Measurements from ENCODE around the gene CDK17. TPM values are rescaled to one million over a fixed set of nuclear protein-coding genes. Genes with fewer than 3 reads are reported as not detected.
"Not testable (repeated sequence)": the region's sequence is repeated elsewhere in the genome, so short reads cannot be mapped to it uniquely, and the experiment has no call there.

Gene CDK17
- total and polyA plus RNA-seq, 2 donors, result 32.9 to 49.2 TPM

GRCh38 chr12:96343347-96343954 lies 56.8 kb downstream of the CDK17 start:
- Histone ChIP-seq H3K4me1 (ENCODE audit: control insufficient read depth in 2 of 2, insufficient read depth in 2 of 2, low read length in 2 of 2) (peaks cover 5 to 15% of the 10 kb centered on the region in 2 donors), H3K4me3 (ENCODE audit: low read length in 2 of 2) (no peak overlapping the region), H3K27me3 (ENCODE audit: control insufficient read depth in 2 of 2, insufficient read depth in 1 of 2, low read length in 1 of 2) (no peaks in the 10 kb centered on the region), H3K27ac (ENCODE audit: low read depth in 1 of 2, low read length in 1 of 2) (no peak overlapping the region), H3K9me3 (ENCODE audit: control insufficient read depth in 2 of 2, insufficient read depth in 1 of 2, low read length in 1 of 2) (peaks cover 3 to 20% of the 10 kb centered on the region in 2 donors), H3K36me3 (ENCODE audit: control insufficient read depth in 2 of 2, insufficient read depth in 2 of 2, low read length in 1 of 2) (peaks cover 0 to 4% of the 10 kb centered on the region in 2 donors)
- WGBS, result 78% methylated on average over 3 of the region's 3 CpGs
- no peak for DNase-seq (ENCODE audit: low read depth in 6 of 9, low spot score in 9 of 9)

GRCh38 chr12:96339666-96340065 lies 60.6 kb downstream of the CDK17 start:
- not testable (repeated sequence) for H3K27ac ChIP-seq (ENCODE audit: low read depth in 1 of 2, low read length in 1 of 2); H3K4me3 ChIP-seq (ENCODE audit: low read length in 2 of 2); H3K27me3 ChIP-seq (ENCODE audit: control insufficient read depth in 2 of 2, insufficient read depth in 1 of 2, low read length in 1 of 2); H3K4me1 ChIP-seq (ENCODE audit: control insufficient read depth in 2 of 2, insufficient read depth in 2 of 2, low read length in 2 of 2); H3K36me3 ChIP-seq (ENCODE audit: control insufficient read depth in 2 of 2, insufficient read depth in 2 of 2, low read length in 1 of 2); DNase-seq (ENCODE audit: low read depth in 6 of 9, low spot score in 9 of 9)
- 95% methylated on average over 5 of the region's 5 CpGs for WGBS
- peaks cover 0 to 13% of the 10 kb centered on the region in 2 donors for H3K9me3 ChIP-seq (ENCODE audit: control insufficient read depth in 2 of 2, insufficient read depth in 1 of 2, low read length in 1 of 2)

GRCh38 chr12:96338852-96339471 lies 61.3 kb downstream of the CDK17 start:
- 97% methylated on average over 3 of the region's 3 CpGs for WGBS
- no peak overlapping the region for H3K27ac ChIP-seq (ENCODE audit: low read depth in 1 of 2, low read length in 1 of 2)
- H3K27me3 ChIP-seq (ENCODE audit: control insufficient read depth in 2 of 2, insufficient read depth in 1 of 2, low read length in 1 of 2), result no peaks in the 10 kb centered on the region
- no peak overlapping the region for H3K4me3 ChIP-seq (ENCODE audit: low read length in 2 of 2)
- peaks cover under 1 to 4% of the 10 kb centered on the region in 2 donors for H3K36me3 ChIP-seq (ENCODE audit: control insufficient read depth in 2 of 2, insufficient read depth in 2 of 2, low read length in 1 of 2)
- no peak for DNase-seq (ENCODE audit: low read depth in 6 of 9, low spot score in 9 of 9)
- H3K4me1 ChIP-seq (ENCODE audit: control insufficient read depth in 2 of 2, insufficient read depth in 2 of 2, low read length in 2 of 2), result peaks cover 5% of the 10 kb centered on the region in 2 donors
- peaks cover 0 to 13% of the 10 kb centered on the region in 2 donors for H3K9me3 ChIP-seq (ENCODE audit: control insufficient read depth in 2 of 2, insufficient read depth in 1 of 2, low read length in 1 of 2)

GRCh38 chr12:96337953-96338352 lies 62.3 kb downstream of the CDK17 start:
- DNase-seq (ENCODE audit: low read depth in 6 of 9, low spot score in 9 of 9), result no peak
- no peaks in the 10 kb centered on the region for H3K27me3 ChIP-seq (ENCODE audit: control insufficient read depth in 2 of 2, insufficient read depth in 1 of 2, low read length in 1 of 2)
- peaks cover 2 to 4% of the 10 kb centered on the region in 2 donors for H3K36me3 ChIP-seq (ENCODE audit: control insufficient read depth in 2 of 2, insufficient read depth in 2 of 2, low read length in 1 of 2)
- H3K9me3 ChIP-seq (ENCODE audit: control insufficient read depth in 2 of 2, insufficient read depth in 1 of 2, low read length in 1 of 2), result peaks cover 0 to 9% of the 10 kb centered on the region in 2 donors
- H3K4me1 ChIP-seq (ENCODE audit: control insufficient read depth in 2 of 2, insufficient read depth in 2 of 2, low read length in 2 of 2), result no peaks in the 10 kb centered on the region
- no peak overlapping the region for H3K27ac ChIP-seq (ENCODE audit: low read depth in 1 of 2, low read length in 1 of 2)
- H3K4me3 ChIP-seq (ENCODE audit: low read length in 2 of 2), result no peak overlapping the region

GRCh38 chr12:96336489-96336888 lies 63.8 kb downstream of the CDK17 start:
- Histone ChIP-seq H3K4me1 (ENCODE audit: control insufficient read depth in 2 of 2, insufficient read depth in 2 of 2, low read length in 2 of 2) (no peaks in the 10 kb centered on the region), H3K27ac (ENCODE audit: low read depth in 1 of 2, low read length in 1 of 2) (no peak overlapping the region), H3K27me3 (ENCODE audit: control insufficient read depth in 2 of 2, insufficient read depth in 1 of 2, low read length in 1 of 2) (no peaks in the 10 kb centered on the region), H3K4me3 (ENCODE audit: low read length in 2 of 2) (no peak overlapping the region), H3K36me3 (ENCODE audit: control insufficient read depth in 2 of 2, insufficient read depth in 2 of 2, low read length in 1 of 2) (peaks cover 4 to 6% of the 10 kb centered on the region in 2 donors), H3K9me3 (ENCODE audit: control insufficient read depth in 2 of 2, insufficient read depth in 1 of 2, low read length in 1 of 2) (peaks cover 0 to 3% of the 10 kb centered on the region in 2 donors)
- WGBS, result 98% methylated on average over 4 of the region's 4 CpGs
- DNase-seq (ENCODE audit: low read depth in 6 of 9, low spot score in 9 of 9), result no peak

GRCh38 chr12:96335270-96335669 lies 65.0 kb downstream of the CDK17 start:
- H3K9me3 ChIP-seq (ENCODE audit: control insufficient read depth in 2 of 2, insufficient read depth in 1 of 2, low read length in 1 of 2), result peaks cover 0 to 3% of the 10 kb centered on the region in 2 donors
- H3K27me3 ChIP-seq (ENCODE audit: control insufficient read depth in 2 of 2, insufficient read depth in 1 of 2, low read length in 1 of 2), result no peaks in the 10 kb centered on the region
- DNase-seq (ENCODE audit: low read depth in 6 of 9, low spot score in 9 of 9), result peak in 3 of 9 donors; percentile 6 to 54 (median 18)
- peaks cover 0 to 5% of the 10 kb centered on the region in 2 donors for H3K4me1 ChIP-seq (ENCODE audit: control insufficient read depth in 2 of 2, insufficient read depth in 2 of 2, low read length in 2 of 2)
- peak overlapping the region in 1 of 2 donors; percentile 13 for H3K27ac ChIP-seq (ENCODE audit: low read depth in 1 of 2, low read length in 1 of 2)
- 56% methylated on average over 5 of the region's 5 CpGs for WGBS
- H3K36me3 ChIP-seq (ENCODE audit: control insufficient read depth in 2 of 2, insufficient read depth in 2 of 2, low read length in 1 of 2), result peaks cover 4 to 6% of the 10 kb centered on the region in 2 donors
- no peak overlapping the region for H3K4me3 ChIP-seq (ENCODE audit: low read length in 2 of 2)

GRCh38 chr12:96334502-96334901 lies 65.7 kb downstream of the CDK17 start:
- DNase-seq (ENCODE audit: low read depth in 6 of 9, low spot score in 9 of 9), result no peak
- WGBS, result 96% methylated on average over 2 of the region's 2 CpGs
- H3K27me3 ChIP-seq (ENCODE audit: control insufficient read depth in 2 of 2, insufficient read depth in 1 of 2, low read length in 1 of 2), result no peaks in the 10 kb centered on the region
- peaks cover 4 to 6% of the 10 kb centered on the region in 2 donors for H3K36me3 ChIP-seq (ENCODE audit: control insufficient read depth in 2 of 2, insufficient read depth in 2 of 2, low read length in 1 of 2)
- peaks cover 0 to 8% of the 10 kb centered on the region in 2 donors for H3K4me1 ChIP-seq (ENCODE audit: control insufficient read depth in 2 of 2, insufficient read depth in 2 of 2, low read length in 2 of 2)
- no peak overlapping the region for H3K4me3 ChIP-seq (ENCODE audit: low read length in 2 of 2)
- peaks cover 0 to 3% of the 10 kb centered on the region in 2 donors for H3K9me3 ChIP-seq (ENCODE audit: control insufficient read depth in 2 of 2, insufficient read depth in 1 of 2, low read length in 1 of 2)
- H3K27ac ChIP-seq (ENCODE audit: low read depth in 1 of 2, low read length in 1 of 2), result no peak overlapping the region

- no peak overlapping the region for H3K4me3 ChIP-seq (ENCODE audit: low read length in 2 of 2)
- peak in 5 of 9 donors; percentile 48 to 82 (median 54) for DNase-seq (ENCODE audit: low read depth in 6 of 9, low spot score in 9 of 9)
- H3K9me3 ChIP-seq (ENCODE audit: control insufficient read depth in 2 of 2, insufficient read depth in 1 of 2, low read length in 1 of 2), result peaks cover 0 to 3% of the 10 kb centered on the region in 2 donors
- no peaks in the 10 kb centered on the region for H3K27me3 ChIP-seq (ENCODE audit: control insufficient read depth in 2 of 2, insufficient read depth in 1 of 2, low read length in 1 of 2)
- 40% methylated on average over 3 of the region's 3 CpGs for WGBS
- H3K27ac ChIP-seq (ENCODE audit: low read depth in 1 of 2, low read length in 1 of 2), result peak overlapping the region in 1 of 2 donors; percentile 78
- H3K4me1 ChIP-seq (ENCODE audit: control insufficient read depth in 2 of 2, insufficient read depth in 2 of 2, low read length in 2 of 2), result peaks cover 33 to 34% of the 10 kb centered on the region in 2 donors
- peaks cover 0 to 17% of the 10 kb centered on the region in 2 donors for H3K36me3 ChIP-seq (ENCODE audit: control insufficient read depth in 2 of 2, insufficient read depth in 2 of 2, low read length in 1 of 2)
Observed at GRCh38 chr12:96329545-96329944, 70.7 kb downstream of the CDK17 start.

GRCh38 chr12:96329018-96329417 lies 71.2 kb downstream of the CDK17 start:
- H3K36me3 ChIP-seq (ENCODE audit: control insufficient read depth in 2 of 2, insufficient read depth in 2 of 2, low read length in 1 of 2), result peaks cover 0 to 17% of the 10 kb centered on the region in 2 donors
- WGBS, result 96% methylated on average over 2 of the region's 2 CpGs
- H3K4me1 ChIP-seq (ENCODE audit: control insufficient read depth in 2 of 2, insufficient read depth in 2 of 2, low read length in 2 of 2), result peaks cover 33 to 34% of the 10 kb centered on the region in 2 donors
- no peak for DNase-seq (ENCODE audit: low read depth in 6 of 9, low spot score in 9 of 9)
- H3K9me3 ChIP-seq (ENCODE audit: control insufficient read depth in 2 of 2, insufficient read depth in 1 of 2, low read length in 1 of 2), result peaks cover 0 to 3% of the 10 kb centered on the region in 2 donors
- H3K27me3 ChIP-seq (ENCODE audit: control insufficient read depth in 2 of 2, insufficient read depth in 1 of 2, low read length in 1 of 2), result no peaks in the 10 kb centered on the region
- peak overlapping the region in 1 of 2 donors; percentile 78 for H3K27ac ChIP-seq (ENCODE audit: low read depth in 1 of 2, low read length in 1 of 2)
- no peak overlapping the region for H3K4me3 ChIP-seq (ENCODE audit: low read length in 2 of 2)
